ENCODE results near the gene FAR2. TPM values are rescaled to one million over a fixed set of nuclear protein-coding genes. Genes with fewer than 3 reads are reported as not detected.
"Not testable (repeated sequence)": the region's sequence is repeated elsewhere in the genome, so short reads cannot be mapped to it uniquely, and the experiment has no call there.

Gene FAR2
- polyA plus RNA-seq, 1 donor (not counting 4 experiments of a cell fraction or from before 2014, with no cell fraction given) = 9.2 TPM

GRCh38 chr12:29255042-29255441, 106.0 kb downstream of the FAR2 start:
- Histone ChIP-seq H3K4me2 (ENCODE audit: control insufficient read depth, extremely low read depth, insufficient read depth, low read depth, low read length) (no peak overlapping the region), H3K27me3 (ENCODE audit: control insufficient read depth, extremely low read depth, insufficient read depth, low read length) (no peaks in the 10 kb centered on the region), H3K27ac (ENCODE audit: control insufficient read depth, insufficient read depth, low read length) (no peak overlapping the region), H3K9ac (ENCODE audit: control insufficient read depth, extremely low read depth, insufficient read depth, low read length) (no peak overlapping the region), H4K20me1 (ENCODE audit: control insufficient read depth, extremely low read depth, insufficient read depth, low read length) (no peaks in the 10 kb centered on the region), H3K4me3 (ENCODE audit: control insufficient read depth in 2 of 3, extremely low read depth in 1 of 3, insufficient read depth in 2 of 3, low read depth in 1 of 3, low read length in 3 of 3) (no peak overlapping the region), H3K79me2 (ENCODE audit: control insufficient read depth, insufficient read depth, low read length) (no peaks in the 10 kb centered on the region), H2AFZ (ENCODE audit: control insufficient read depth, low read length) (no peak overlapping the region), H3K9me1 (ENCODE audit: control insufficient read depth, extremely low read depth, insufficient read depth, low read length) (no peaks in the 10 kb centered on the region), H3K36me3 (ENCODE audit: control insufficient read depth in 2 of 2, extremely low read depth in 1 of 2, insufficient read depth in 2 of 2, low read length in 2 of 2) (no peaks in the 10 kb centered on the region), H3K4me1 (ENCODE audit: control insufficient read depth, extremely low read depth, insufficient read depth, low read length) (no peaks in the 10 kb centered on the region), H3K9me3 (ENCODE audit: control insufficient read depth, low read depth, low read length) (no peaks in the 10 kb centered on the region)
- DNase-seq (ENCODE audit: low read depth, low spot score) (no peak), FAIRE-seq (no peak)
- dilution Hi-C loops (cut with MboI; ENCODE audit: extremely low pct_ligation_motif_present, low sequenced_read_pairs) = no loop called here
- TF ChIP-seq, protein P1, sequence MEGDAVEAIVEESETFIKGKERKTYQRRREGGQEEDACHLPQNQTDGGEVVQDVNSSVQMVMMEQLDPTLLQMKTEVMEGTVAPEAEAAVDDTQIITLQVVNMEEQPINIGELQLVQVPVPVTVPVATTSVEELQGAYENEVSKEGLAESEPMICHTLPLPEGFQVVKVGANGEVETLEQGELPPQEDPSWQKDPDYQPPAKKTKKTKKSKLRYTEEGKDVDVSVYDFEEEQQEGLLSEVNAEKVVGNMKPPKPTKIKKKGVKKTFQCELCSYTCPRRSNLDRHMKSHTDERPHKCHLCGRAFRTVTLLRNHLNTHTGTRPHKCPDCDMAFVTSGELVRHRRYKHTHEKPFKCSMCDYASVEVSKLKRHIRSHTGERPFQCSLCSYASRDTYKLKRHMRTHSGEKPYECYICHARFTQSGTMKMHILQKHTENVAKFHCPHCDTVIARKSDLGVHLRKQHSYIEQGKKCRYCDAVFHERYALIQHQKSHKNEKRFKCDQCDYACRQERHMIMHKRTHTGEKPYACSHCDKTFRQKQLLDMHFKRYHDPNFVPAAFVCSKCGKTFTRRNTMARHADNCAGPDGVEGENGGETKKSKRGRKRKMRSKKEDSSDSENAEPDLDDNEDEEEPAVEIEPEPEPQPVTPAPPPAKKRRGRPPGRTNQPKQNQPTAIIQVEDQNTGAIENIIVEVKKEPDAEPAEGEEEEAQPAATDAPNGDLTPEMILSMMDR (optimal IDR thresholded peaks at IDR 0.05 in 1 of 3, IDR thresholded peaks at IDR 0.05 in 1 of 3, conservative IDR thresholded peaks at IDR 0.05 in 1 of 3; ENCODE audit: extremely low read depth in 1 of 3, insufficient read depth in 2 of 3, low read length in 3 of 3) = no peak
- no peak for TF ChIP-seq EZH2 (IDR thresholded peaks at IDR 0.05; ENCODE audit: low read length)

GRCh38 chr12:29256598-29256997, 107.5 kb downstream of the FAR2 start:
- H3K27me3 ChIP-seq (ENCODE audit: control insufficient read depth, extremely low read depth, insufficient read depth, low read length) = no peaks in the 10 kb centered on the region
- no peak overlapping the region for H2AFZ ChIP-seq (ENCODE audit: control insufficient read depth, low read length)
- H3K4me2 ChIP-seq (ENCODE audit: control insufficient read depth, extremely low read depth, insufficient read depth, low read depth, low read length) = no peak overlapping the region
- no peaks in the 10 kb centered on the region for H3K9me3 ChIP-seq (ENCODE audit: control insufficient read depth, low read depth, low read length)
- no peaks in the 10 kb centered on the region for H3K9me1 ChIP-seq (ENCODE audit: control insufficient read depth, extremely low read depth, insufficient read depth, low read length)
- DNase-seq (ENCODE audit: low read depth, low spot score) = no peak
- no peak overlapping the region for H3K4me3 ChIP-seq (ENCODE audit: control insufficient read depth in 2 of 3, extremely low read depth in 1 of 3, insufficient read depth in 2 of 3, low read depth in 1 of 3, low read length in 3 of 3)
- H3K9ac ChIP-seq (ENCODE audit: control insufficient read depth, extremely low read depth, insufficient read depth, low read length) = no peak overlapping the region
- no peak for FAIRE-seq
- no peak overlapping the region for H3K27ac ChIP-seq (ENCODE audit: control insufficient read depth, insufficient read depth, low read length)
- no peaks in the 10 kb centered on the region for H4K20me1 ChIP-seq (ENCODE audit: control insufficient read depth, extremely low read depth, insufficient read depth, low read length)
- H3K4me1 ChIP-seq (ENCODE audit: control insufficient read depth, extremely low read depth, insufficient read depth, low read length) = no peaks in the 10 kb centered on the region
- no peaks in the 10 kb centered on the region for H3K36me3 ChIP-seq (ENCODE audit: control insufficient read depth in 2 of 2, extremely low read depth in 1 of 2, insufficient read depth in 2 of 2, low read length in 2 of 2)
- dilution Hi-C loops (cut with MboI; ENCODE audit: extremely low pct_ligation_motif_present, low sequenced_read_pairs) = no loop called here
- H3K79me2 ChIP-seq (ENCODE audit: control insufficient read depth, insufficient read depth, low read length) = no peaks in the 10 kb centered on the region
- no peak for TF ChIP-seq EZH2 (IDR thresholded peaks at IDR 0.05; ENCODE audit: low read length)
- TF ChIP-seq, protein P1 (optimal IDR thresholded peaks at IDR 0.05 in 1 of 3, IDR thresholded peaks at IDR 0.05 in 1 of 3, conservative IDR thresholded peaks at IDR 0.05 in 1 of 3; ENCODE audit: extremely low read depth in 1 of 3, insufficient read depth in 2 of 3, low read length in 3 of 3) = no peak

DNA sequence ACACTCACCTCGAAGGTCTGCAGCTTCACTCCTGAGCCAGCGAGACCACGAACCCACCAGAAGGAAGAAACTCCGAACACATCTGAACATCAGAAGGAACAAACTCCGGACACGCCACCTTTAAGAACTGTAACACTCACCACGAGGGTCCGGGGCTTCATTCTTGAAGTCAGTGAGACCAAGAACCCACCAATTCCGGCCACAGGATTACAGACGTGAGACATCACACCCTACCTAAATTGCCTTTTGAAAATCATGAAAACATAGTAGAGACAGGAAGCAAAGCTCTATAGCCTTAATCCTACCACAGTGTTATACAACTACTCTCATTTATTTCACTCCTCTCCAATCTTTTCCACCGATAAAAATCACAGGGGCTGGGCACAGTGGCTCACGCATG, 108.6 kb downstream of the FAR2 start:
- H3K9ac ChIP-seq (ENCODE audit: control insufficient read depth, extremely low read depth, insufficient read depth, low read length); H3K9me1 ChIP-seq (ENCODE audit: control insufficient read depth, extremely low read depth, insufficient read depth, low read length); dilution Hi-C loops (cut with MboI; ENCODE audit: extremely low pct_ligation_motif_present, low sequenced_read_pairs); H3K4me1 ChIP-seq (ENCODE audit: control insufficient read depth, extremely low read depth, insufficient read depth, low read length); H3K27me3 ChIP-seq (ENCODE audit: control insufficient read depth, extremely low read depth, insufficient read depth, low read length); H3K4me3 ChIP-seq (ENCODE audit: control insufficient read depth in 2 of 3, extremely low read depth in 1 of 3, insufficient read depth in 2 of 3, low read depth in 1 of 3, low read length in 3 of 3); H2AFZ ChIP-seq (ENCODE audit: control insufficient read depth, low read length); H3K9me3 ChIP-seq (ENCODE audit: control insufficient read depth, low read depth, low read length); H4K20me1 ChIP-seq (ENCODE audit: control insufficient read depth, extremely low read depth, insufficient read depth, low read length); H3K4me2 ChIP-seq (ENCODE audit: control insufficient read depth, extremely low read depth, insufficient read depth, low read depth, low read length); H3K36me3 ChIP-seq (ENCODE audit: control insufficient read depth in 2 of 2, extremely low read depth in 1 of 2, insufficient read depth in 2 of 2, low read length in 2 of 2); DNase-seq (ENCODE audit: low read depth, low spot score); H3K27ac ChIP-seq (ENCODE audit: control insufficient read depth, insufficient read depth, low read length); FAIRE-seq; H3K79me2 ChIP-seq (ENCODE audit: control insufficient read depth, insufficient read depth, low read length): not testable (repeated sequence)

All from keratinocyte (primary cell).